SU-DHL-6 (cell line): ENCODE data around the gene GPC3.

ENCODE experiments used
- CTCF ChIP-seq: fragments of 200-600 bp; sonication (generic); IDR thresholded peaks from one replicate; pipeline ENCODE4 v1.5.1; 2017; ENCODE audit warnings: antibody characterized with exemption, mild to moderate bottlenecking, low read length, moderate library complexity; ENCODE audit not compliant: insufficient read depth, poor library complexity, severe bottlenecking
- EZH2phosphoT487 ChIP-seq: fragments of 200-600 bp; sonication (generic), shearing (Covaris generic); conservative IDR thresholded peaks from 2 replicates; pipeline ENCODE4 v1.6.1; 2018; ENCODE audit warnings: mild to moderate bottlenecking, antibody characterized with exemption, low read length, moderate library complexity, mixed read lengths

GRCh38 chrX:133792198-133792953 lies 193.0 kb downstream of the GPC3 start:
- TF ChIP-seq CTCF = peak; percentile 74
- TF ChIP-seq EZH2phosphoT487 = no peak
